Stimulated activated memory B cell treated with anti-CD40 and anti-IgM and Interleukin-4, amounts not matched to agents 10 μg/mL and 1 μg/mL and 100 μg/mL, for 72 hours (primary cell): ENCODE results near the gene PLXNA3.

ENCODE experiments used
- ATAC-seq: fragments of 150-1000 bp; cut with Tn5 transposase; 2 replicates; pipeline ENCODE4 v1.10.0; 2021
- H3K27ac Mint-ChIP-seq: one replicate; pipeline ENCODE4 v1.8.0; 2022; ENCODE audit warnings: mild to moderate bottlenecking, mixed read lengths
- H3K27me3 Mint-ChIP-seq: one replicate; pipeline ENCODE4 v1.8.0; 2022; ENCODE audit warnings: mixed read lengths
- H3K36me3 Mint-ChIP-seq: one replicate; pipeline ENCODE4 v1.8.0; 2022; ENCODE audit warnings: mixed read lengths
- H3K4me1 Mint-ChIP-seq: one replicate; pipeline ENCODE4 v1.8.0; 2022; ENCODE audit warnings: mixed read lengths
- H3K4me3 Mint-ChIP-seq: one replicate; pipeline ENCODE4 v1.8.0; 2022; ENCODE audit warnings: mild to moderate bottlenecking, moderate library complexity, mixed read lengths
- H3K9me3 Mint-ChIP-seq: one replicate; pipeline ENCODE4 v1.8.0; 2022; ENCODE audit warnings: mixed read lengths

The PLXNA3 gene

GRCh38 chrX:154458116-154458953 lies at the start of gene PLXNA3:
Gene PLXNA3, plus strand, starts transcription at chrX:154458281. Its CDS starts 1,903 bp downstream, at chrX:154460184.
- Mint-ChIP-seq H3K9me3 (no peaks in the 10 kb centered on the region), H3K4me1 (peaks cover 19% of the 10 kb centered on the region), H3K4me3 (peak within 1 kb of the TSS; percentile 97)

GRCh38 chrX:154408659-154409221 lies 49.3 kb upstream of the PLXNA3 start:
- H3K9me3 Mint-ChIP-seq: no peaks in the 10 kb centered on the region
- peaks cover 4% of the 10 kb centered on the region for H3K36me3 Mint-ChIP-seq
- H3K27me3 Mint-ChIP-seq: no peaks in the 10 kb centered on the region
- H3K27ac Mint-ChIP-seq: peak overlapping the region; percentile 64
- ATAC-seq: no peak
- H3K4me3 Mint-ChIP-seq: peak overlapping the region; percentile 80
- peaks cover 27% of the 10 kb centered on the region for H3K4me1 Mint-ChIP-seq

More at GRCh38 chrX:154458116-154458953, at the start of gene PLXNA3:
- Mint-ChIP-seq H3K27ac (peak within 1 kb of the TSS; percentile 95), H3K27me3 (no peaks in the 10 kb centered on the region), H3K36me3 (peaks cover 16% of the 10 kb centered on the region)
- peak; percentile 87 for ATAC-seq

GRCh38 chrX:154409222-154409871 lies 48.7 kb upstream of the PLXNA3 start, which contains the start of gene DNASE1L1:
Gene DNASE1L1, minus strand, starts transcription at chrX:154409254. Its CDS starts 3,686 bp downstream, at chrX:154405568.
- Mint-ChIP-seq H3K9me3 (no peaks in the 10 kb centered on the region), H3K4me3 (peak within 1 kb of the TSS; percentile 80), H3K4me1 (peaks cover 27% of the 10 kb centered on the region), H3K36me3 (peaks cover 4% of the 10 kb centered on the region), H3K27ac (peak within 1 kb of the TSS; percentile 64), H3K27me3 (no peaks in the 10 kb centered on the region)
- ATAC-seq: peak; percentile 71

DNA sequence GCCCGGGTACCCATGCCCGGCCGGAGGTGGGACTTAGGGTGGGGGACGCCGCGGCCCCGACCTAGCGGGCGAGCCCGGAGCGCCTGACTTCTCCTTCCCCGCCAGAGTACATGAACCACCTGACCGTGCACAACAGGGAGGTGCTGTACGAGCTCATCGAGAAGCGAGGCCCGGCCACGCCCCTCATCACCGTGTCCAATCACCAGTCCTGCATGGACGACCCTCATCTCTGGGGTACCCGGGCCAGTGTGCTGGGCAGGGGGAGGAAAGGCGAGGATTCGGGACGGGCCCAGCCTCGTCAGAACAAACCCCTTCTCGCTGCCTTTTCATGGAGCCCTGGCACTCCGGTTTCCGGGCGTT lies 46.1 kb upstream of the PLXNA3 start:
- Mint-ChIP-seq H3K9me3 (no peaks in the 10 kb centered on the region), H3K27me3 (no peaks in the 10 kb centered on the region), H3K36me3 (peaks cover 16% of the 10 kb centered on the region), H3K4me1 (peaks cover 31% of the 10 kb centered on the region), H3K27ac (peak overlapping the region; percentile 89), H3K4me3 (peak overlapping the region; percentile 95)
- ATAC-seq: peak; percentile 84

GRCh38 chrX:154412468-154412867 lies 45.6 kb upstream of the PLXNA3 start:
- peak overlapping the region; percentile 95 for H3K4me3 Mint-ChIP-seq
- H3K9me3 Mint-ChIP-seq: no peaks in the 10 kb centered on the region
- peaks cover 31% of the 10 kb centered on the region for H3K4me1 Mint-ChIP-seq
- ATAC-seq: peak; percentile 69
- H3K27ac Mint-ChIP-seq: peak overlapping the region; percentile 89
- peaks cover 16% of the 10 kb centered on the region for H3K36me3 Mint-ChIP-seq
- H3K27me3 Mint-ChIP-seq: no peaks in the 10 kb centered on the region

DNA sequence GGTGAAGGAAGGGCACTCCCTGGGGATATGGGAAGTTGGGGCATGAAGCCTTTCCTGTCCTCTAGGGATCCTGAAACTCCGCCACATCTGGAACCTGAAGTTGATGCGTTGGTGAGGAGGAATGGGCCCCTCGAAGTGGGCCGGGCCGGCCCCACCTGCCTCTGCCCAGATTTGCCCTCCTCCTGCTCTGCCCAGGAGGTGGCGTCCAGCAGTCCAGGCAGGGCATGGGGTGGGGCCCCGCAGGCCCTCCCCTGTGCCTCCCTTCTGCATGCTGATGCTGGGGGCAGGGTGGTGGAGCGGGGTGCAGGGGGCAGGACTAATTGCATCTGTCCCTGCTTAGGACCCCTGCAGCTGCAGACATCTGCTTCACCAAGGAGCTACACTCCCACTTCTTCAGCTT lies 44.9 kb upstream of the PLXNA3 start:
- Mint-ChIP-seq H3K36me3 (peaks cover 16% of the 10 kb centered on the region), H3K4me3 (no peak overlapping the region), H3K4me1 (peaks cover 31% of the 10 kb centered on the region), H3K27ac (peak overlapping the region; percentile 89), H3K9me3 (no peaks in the 10 kb centered on the region), H3K27me3 (no peaks in the 10 kb centered on the region)
- ATAC-seq: no peak

DNA sequence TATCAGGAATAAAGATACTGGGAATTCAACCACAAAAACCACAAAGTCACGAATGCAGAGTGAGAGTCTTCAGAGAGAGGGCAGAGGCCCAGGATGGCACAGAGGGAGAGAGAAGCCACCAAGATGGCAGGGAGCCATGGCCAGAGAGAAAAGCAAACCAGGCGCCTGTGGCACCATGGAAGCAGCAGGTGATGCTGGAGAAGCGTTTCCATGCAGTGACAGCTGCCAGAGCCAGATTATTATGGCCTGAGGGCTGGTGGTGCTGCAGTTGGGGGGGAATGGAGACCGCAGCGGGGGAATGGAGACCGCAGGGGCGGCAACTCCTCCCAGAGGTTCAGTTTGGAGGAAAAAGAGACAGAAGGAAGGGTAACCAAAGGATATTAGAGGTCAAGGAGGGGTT lies 40.9 kb upstream of the PLXNA3 start:
- ATAC-seq: no peak
- Mint-ChIP-seq H3K27me3 (no peaks in the 10 kb centered on the region), H3K4me3 (no peak overlapping the region), H3K4me1 (peaks cover 30% of the 10 kb centered on the region), H3K36me3 (peaks cover 16% of the 10 kb centered on the region), H3K9me3 (no peaks in the 10 kb centered on the region), H3K27ac (no peak overlapping the region)

DNA sequence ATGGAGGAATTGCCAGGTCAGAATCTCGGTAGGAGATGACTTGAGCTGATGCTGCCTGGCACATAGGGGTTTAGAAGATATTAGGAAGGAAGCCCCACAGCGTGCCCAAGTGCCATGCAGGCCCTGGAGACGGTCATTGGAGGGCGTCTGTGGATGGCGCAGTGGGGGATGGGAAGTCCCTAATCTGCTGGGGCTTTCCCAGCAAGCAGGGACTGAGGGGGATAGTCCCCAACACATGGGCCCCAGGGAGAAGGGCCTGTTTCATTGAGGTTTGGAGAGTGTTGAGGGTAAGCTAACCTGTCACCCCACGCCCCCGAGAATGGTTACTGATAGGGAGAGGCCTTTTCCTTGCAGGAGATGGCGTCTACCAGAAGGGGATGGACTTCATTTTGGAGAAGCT lies 38.9 kb upstream of the PLXNA3 start:
- ATAC-seq: peak; percentile 67
- H3K9me3 Mint-ChIP-seq: no peaks in the 10 kb centered on the region
- H3K4me1 Mint-ChIP-seq: peaks cover 21% of the 10 kb centered on the region
- peak overlapping the region; percentile 10 for H3K4me3 Mint-ChIP-seq
- H3K36me3 Mint-ChIP-seq: peaks cover 11% of the 10 kb centered on the region
- H3K27me3 Mint-ChIP-seq: no peaks in the 10 kb centered on the region
- H3K27ac Mint-ChIP-seq: peak overlapping the region; percentile 60

DNA sequence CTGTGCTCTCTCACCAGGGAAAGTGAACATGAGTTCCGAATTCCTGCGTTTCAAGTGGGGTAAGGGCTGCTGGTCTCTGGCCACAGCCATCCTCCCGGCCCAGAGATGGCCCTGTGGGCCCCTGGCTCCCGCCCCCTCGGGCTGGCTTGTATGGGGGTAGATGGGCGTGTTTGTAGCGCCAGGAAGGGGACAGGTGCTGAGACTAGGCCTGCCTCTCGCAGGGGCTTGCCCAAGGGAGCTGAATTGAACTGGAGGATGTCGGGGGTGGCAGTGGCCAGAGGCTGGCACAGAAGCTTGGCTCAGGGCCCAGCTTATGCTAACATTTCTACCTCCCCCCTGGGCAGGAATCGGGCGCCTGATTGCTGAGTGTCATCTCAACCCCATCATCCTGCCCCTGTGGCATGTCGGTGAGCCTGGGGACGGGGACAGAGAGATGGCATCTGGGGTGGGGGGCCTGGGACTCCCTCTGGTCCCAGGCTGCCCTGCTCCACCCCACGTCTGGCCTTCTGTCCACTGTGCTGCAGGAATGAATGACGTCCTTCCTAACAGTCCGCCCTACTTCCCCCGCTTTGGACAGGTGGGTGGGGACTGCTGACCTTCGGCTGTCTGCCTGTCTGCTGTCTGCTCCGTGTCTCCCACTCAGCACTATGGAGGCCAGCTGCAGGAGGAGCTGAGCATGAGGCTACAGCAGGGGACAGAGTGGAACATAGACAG lies 38.2 kb upstream of the PLXNA3 start:
- Mint-ChIP-seq H3K9me3 (no peaks in the 10 kb centered on the region), H3K4me3 (no peak overlapping the region), H3K4me1 (peaks cover 21% of the 10 kb centered on the region), H3K36me3 (peaks cover 11% of the 10 kb centered on the region), H3K27ac (peak overlapping the region; percentile 60), H3K27me3 (no peaks in the 10 kb centered on the region)
- ATAC-seq: no peak

DNA sequence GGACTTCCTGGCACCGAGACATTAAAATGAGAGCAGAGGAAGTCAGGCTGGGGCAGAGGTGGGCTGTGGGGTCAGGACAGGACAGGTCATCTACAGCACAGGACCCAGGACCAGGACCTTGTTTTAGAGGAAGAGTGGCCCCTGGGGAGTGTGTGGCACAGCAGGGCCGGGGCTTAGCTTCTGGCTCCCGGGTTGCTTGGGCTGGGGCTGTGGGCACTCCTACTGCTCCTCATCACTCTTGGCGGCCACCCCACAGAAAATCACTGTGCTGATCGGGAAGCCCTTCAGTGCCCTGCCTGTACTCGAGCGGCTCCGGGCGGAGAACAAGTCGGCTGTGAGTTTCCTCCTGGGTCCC lies 37.7 kb upstream of the PLXNA3 start:
- no peak overlapping the region for H3K27ac Mint-ChIP-seq
- no peaks in the 10 kb centered on the region for H3K27me3 Mint-ChIP-seq
- no peaks in the 10 kb centered on the region for H3K9me3 Mint-ChIP-seq
- no peak overlapping the region for H3K4me3 Mint-ChIP-seq
- ATAC-seq: no peak
- peaks cover 7% of the 10 kb centered on the region for H3K36me3 Mint-ChIP-seq
- peaks cover 21% of the 10 kb centered on the region for H3K4me1 Mint-ChIP-seq

- no peak for ATAC-seq
- Mint-ChIP-seq H3K27me3 (no peaks in the 10 kb centered on the region), H3K9me3 (no peaks in the 10 kb centered on the region), H3K4me3 (no peak overlapping the region), H3K36me3 (peaks cover 5% of the 10 kb centered on the region), H3K4me1 (peaks cover 21% of the 10 kb centered on the region), H3K27ac (no peak overlapping the region)
These were observed 30.9 kb upstream of the PLXNA3 start for GRCh38 chrX:154426916-154427770.

DNA sequence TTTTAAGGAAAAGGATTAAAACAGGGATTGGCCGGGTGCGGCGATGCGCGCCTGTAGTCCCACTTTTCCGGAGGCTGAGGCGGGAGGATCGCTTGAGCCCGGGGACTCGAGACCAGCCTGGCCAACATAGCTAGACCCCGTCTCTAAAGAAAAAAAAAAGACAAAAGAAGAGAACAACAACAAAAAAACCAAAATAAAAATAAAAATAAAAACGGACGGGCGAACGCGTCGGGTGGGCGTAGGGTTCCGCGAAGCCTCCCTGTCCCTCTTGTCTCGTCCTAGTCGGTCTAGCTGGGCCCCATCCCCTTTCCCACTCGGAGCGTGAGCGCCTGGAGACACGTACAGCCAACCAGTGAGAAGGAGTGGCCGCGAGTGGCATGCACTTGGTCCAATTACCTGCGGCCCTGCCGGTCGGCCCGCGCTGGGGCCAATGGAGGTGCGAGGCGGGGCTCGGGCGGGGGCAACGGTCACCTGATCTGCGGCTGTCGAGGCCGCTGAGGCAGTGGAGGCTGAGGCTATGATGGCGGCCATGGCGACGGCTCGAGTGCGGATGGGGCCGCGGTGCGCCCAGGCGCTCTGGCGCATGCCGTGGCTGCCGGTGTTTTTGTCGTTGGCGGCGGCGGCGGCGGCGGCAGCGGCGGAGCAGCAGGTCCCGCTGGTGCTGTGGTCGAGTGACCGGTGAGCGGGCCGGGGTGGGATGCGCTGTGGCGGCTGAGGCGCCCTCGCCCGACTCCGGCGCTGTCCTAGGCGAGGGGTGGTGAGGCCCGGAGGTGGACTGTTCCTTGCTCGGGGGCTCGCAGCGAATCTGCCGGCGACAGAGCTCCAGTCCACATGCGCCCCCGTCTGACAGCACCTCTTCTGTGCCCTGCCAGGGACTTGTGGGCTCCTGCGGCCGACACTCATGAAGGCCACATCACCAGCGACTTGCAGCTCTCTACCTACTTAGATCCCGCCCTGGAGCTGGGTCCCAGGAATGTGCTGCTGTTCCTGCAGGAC lies 29.6 kb upstream of the PLXNA3 start, which contains the start of gene ATP6AP1:
ATP6AP1 (plus strand) TSS at position 502 of the 996 bp plus-strand sequence; CDS start at position 518, 16 bp downstream.
- Mint-ChIP-seq H3K4me1 (peaks cover 21% of the 10 kb centered on the region), H3K9me3 (no peaks in the 10 kb centered on the region), H3K27me3 (no peaks in the 10 kb centered on the region), H3K27ac (peak within 1 kb of the TSS; percentile 84), H3K4me3 (peak within 1 kb of the TSS; percentile 86), H3K36me3 (peaks cover 5% of the 10 kb centered on the region)
- peak; percentile 98 for ATAC-seq

- H3K4me1 Mint-ChIP-seq: peaks cover 21% of the 10 kb centered on the region
- peak; percentile 57 for ATAC-seq
- peaks cover 11% of the 10 kb centered on the region for H3K36me3 Mint-ChIP-seq
- H3K27me3 Mint-ChIP-seq: no peaks in the 10 kb centered on the region
- H3K9me3 Mint-ChIP-seq: no peaks in the 10 kb centered on the region
- H3K27ac Mint-ChIP-seq: peak overlapping the region; percentile 84
- peak overlapping the region; percentile 86 for H3K4me3 Mint-ChIP-seq
These were observed 28.4 kb upstream of the PLXNA3 start for GRCh38 chrX:154429711-154430110.
